Measurements from ENCODE around the gene FIZ1. TPM values are rescaled to one million over a fixed set of nuclear protein-coding genes. Genes with fewer than 3 reads are reported as not detected.

The FIZ1 gene
- total RNA-seq, 1 donor from 2014 or later = 8.4 TPM

DNA sequence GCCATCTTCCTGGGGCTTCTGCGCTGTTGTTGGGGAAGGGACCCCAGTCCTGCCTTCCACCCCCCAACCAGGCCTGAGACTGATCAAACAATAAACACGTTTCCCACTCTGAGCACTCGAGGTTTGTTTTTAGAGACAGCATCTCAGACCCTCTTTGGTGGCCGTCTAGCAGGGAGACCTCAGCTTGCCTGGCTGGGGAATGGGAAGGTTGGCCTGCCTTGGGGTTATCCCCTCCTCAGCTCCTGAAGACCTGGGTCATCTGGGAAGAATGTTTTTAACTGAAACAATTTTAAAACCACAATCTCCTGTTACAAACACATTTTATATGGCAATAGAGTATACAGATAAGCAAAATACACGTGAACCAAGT is 46.2 kb upstream of the FIZ1 start:
- DNase-seq (ENCODE audit: low read depth) = no peak
- no peaks in the 10 kb centered on the region for H3K27me3 ChIP-seq (ENCODE audit: control insufficient read depth, insufficient read depth, low read length)
- TF ChIP-seq, protein P1, sequence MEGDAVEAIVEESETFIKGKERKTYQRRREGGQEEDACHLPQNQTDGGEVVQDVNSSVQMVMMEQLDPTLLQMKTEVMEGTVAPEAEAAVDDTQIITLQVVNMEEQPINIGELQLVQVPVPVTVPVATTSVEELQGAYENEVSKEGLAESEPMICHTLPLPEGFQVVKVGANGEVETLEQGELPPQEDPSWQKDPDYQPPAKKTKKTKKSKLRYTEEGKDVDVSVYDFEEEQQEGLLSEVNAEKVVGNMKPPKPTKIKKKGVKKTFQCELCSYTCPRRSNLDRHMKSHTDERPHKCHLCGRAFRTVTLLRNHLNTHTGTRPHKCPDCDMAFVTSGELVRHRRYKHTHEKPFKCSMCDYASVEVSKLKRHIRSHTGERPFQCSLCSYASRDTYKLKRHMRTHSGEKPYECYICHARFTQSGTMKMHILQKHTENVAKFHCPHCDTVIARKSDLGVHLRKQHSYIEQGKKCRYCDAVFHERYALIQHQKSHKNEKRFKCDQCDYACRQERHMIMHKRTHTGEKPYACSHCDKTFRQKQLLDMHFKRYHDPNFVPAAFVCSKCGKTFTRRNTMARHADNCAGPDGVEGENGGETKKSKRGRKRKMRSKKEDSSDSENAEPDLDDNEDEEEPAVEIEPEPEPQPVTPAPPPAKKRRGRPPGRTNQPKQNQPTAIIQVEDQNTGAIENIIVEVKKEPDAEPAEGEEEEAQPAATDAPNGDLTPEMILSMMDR (IDR thresholded peaks at IDR 0.05; ENCODE audit: insufficient read depth, low read length, poor library complexity, severe bottlenecking) = no peak
- H3K36me3 ChIP-seq (ENCODE audit: control insufficient read depth, insufficient read depth, low read length) = peaks cover 4% of the 10 kb centered on the region
- no peak overlapping the region for H3K4me3 ChIP-seq (ENCODE audit: low read depth, low read length)

GRCh38 chr19:55644842-55645511 is 45.7 kb upstream of the FIZ1 start:
- DNase-seq (ENCODE audit: low read depth) = no peak
- Histone ChIP-seq H3K4me3 (ENCODE audit: low read depth, low read length) (no peak overlapping the region), H3K36me3 (ENCODE audit: control insufficient read depth, insufficient read depth, low read length) (peaks cover 4% of the 10 kb centered on the region), H3K27me3 (ENCODE audit: control insufficient read depth, insufficient read depth, low read length) (no peaks in the 10 kb centered on the region)
- TF ChIP-seq, protein P1 (IDR thresholded peaks at IDR 0.05; ENCODE audit: insufficient read depth, low read length, poor library complexity, severe bottlenecking) = no peak

DNA sequence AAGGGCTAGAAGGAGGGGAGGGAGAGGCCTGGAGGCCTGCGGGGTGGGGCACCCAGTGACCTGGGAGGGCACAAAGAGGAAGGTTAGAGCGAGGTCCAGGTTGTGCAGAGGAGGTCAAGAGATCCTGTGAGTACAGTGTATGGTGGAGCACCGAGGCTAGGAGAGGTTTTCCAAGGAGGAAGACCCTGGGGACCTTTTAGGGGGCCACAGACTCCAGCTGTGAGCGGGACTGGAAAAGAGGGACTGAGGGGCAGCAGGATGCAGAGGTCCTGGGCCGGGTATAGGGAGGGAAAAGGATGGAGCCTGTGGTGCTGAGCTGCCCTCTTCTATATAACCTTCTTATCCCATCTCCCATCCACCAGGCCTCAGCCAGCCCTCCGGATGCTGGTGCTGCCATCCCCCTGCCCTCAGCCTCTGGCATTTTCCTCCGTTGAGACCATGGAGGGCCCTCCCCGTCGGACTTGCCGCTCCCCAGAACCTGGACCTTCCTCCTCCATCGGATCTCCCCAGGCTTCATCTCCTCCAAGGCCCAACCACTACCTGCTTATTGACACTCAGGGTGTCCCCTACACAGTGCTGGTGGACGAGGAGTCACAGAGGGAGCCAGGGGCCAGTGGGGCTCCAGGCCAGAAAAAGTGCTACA is 45.0 kb upstream of the FIZ1 start:
- DNase-seq (ENCODE audit: low read depth) = no peak
- Histone ChIP-seq H3K4me3 (ENCODE audit: low read depth, low read length) (peak overlapping the region; percentile 68), H3K27me3 (ENCODE audit: control insufficient read depth, insufficient read depth, low read length) (no peaks in the 10 kb centered on the region), H3K36me3 (ENCODE audit: control insufficient read depth, insufficient read depth, low read length) (peaks cover 4% of the 10 kb centered on the region)
- TF ChIP-seq, protein P1 (IDR thresholded peaks at IDR 0.05; ENCODE audit: insufficient read depth, low read length, poor library complexity, severe bottlenecking) = no peak

GRCh38 chr19:55643887-55644176 is 44.5 kb upstream of the FIZ1 start:
- TF ChIP-seq, protein P1 (IDR thresholded peaks at IDR 0.05; ENCODE audit: insufficient read depth, low read length, poor library complexity, severe bottlenecking) = no peak
- peak overlapping the region; percentile 68 for H3K4me3 ChIP-seq (ENCODE audit: low read depth, low read length)
- peaks cover 4% of the 10 kb centered on the region for H3K36me3 ChIP-seq (ENCODE audit: control insufficient read depth, insufficient read depth, low read length)
- no peak for DNase-seq (ENCODE audit: low read depth)
- no peaks in the 10 kb centered on the region for H3K27me3 ChIP-seq (ENCODE audit: control insufficient read depth, insufficient read depth, low read length)

DNA sequence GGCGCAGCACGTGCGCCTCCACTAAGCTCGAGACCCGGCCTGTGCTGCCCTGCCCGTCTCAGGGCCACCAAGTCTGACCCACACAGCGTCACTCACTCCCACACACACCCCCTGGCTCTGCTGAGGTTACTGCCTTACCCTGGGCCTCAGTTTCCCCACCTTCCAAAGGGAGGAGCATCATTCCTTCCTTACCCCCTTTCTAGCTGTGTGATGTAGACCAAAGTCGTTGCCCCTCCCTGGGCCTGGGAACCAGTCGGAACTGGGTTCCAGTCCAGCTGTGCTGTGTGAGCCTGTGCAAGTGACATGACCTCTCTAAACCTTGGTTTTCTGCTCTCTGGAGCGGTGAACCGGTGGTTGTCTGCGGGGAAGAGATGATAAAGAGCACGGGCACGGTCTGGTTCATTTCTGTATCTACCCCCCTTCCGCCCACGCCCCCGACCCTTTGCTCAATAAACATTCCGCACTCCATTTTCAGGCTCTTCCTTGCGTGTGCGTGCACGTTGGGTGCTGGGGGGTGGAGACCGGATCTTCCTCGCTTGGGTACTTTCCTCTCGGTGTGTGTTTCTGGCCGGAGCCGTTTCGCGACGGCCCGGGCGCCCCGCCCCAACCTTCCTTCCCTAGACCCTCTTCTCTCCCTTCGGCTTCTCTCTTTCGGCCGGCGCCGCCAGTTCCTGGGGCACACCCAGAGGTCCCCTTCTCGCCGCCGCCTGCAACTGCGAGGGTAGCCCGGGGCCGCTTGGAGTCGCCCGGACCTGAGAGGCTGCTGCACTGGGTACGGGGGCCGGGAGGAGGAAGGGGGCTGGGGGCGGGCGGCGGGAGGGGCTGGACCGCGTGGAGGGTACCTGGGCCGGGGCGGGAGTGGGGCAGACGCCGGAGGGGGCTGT is 43.9 kb upstream of the FIZ1 start, which contains the start of gene ZNF581:
Gene ZNF581, plus strand, starts transcription at position 647 of the 884 bp plus-strand sequence. CDS start 923 bp downstream, outside the sequence.
- Histone ChIP-seq H3K4me3 (ENCODE audit: low read depth, low read length) (peak within 1 kb of the TSS; percentile 68), H3K27me3 (ENCODE audit: control insufficient read depth, insufficient read depth, low read length) (no peaks in the 10 kb centered on the region), H3K36me3 (ENCODE audit: control insufficient read depth, insufficient read depth, low read length) (peaks cover 4% of the 10 kb centered on the region)
- no peak for DNase-seq (ENCODE audit: low read depth)
- TF ChIP-seq, protein P1 (IDR thresholded peaks at IDR 0.05; ENCODE audit: insufficient read depth, low read length, poor library complexity, severe bottlenecking) = no peak

All from kidney epithelial cell (primary cell).